LNCaP clone FGC (cell line): ENCODE measurements around the gene MRO.
"Not testable (repeated sequence)": the region's sequence is repeated elsewhere in the genome, so short reads cannot be mapped to it uniquely, and the experiment has no call there.

ENCODE experiments used
- DNase-seq: peaks from one replicate; pipeline ENCODE4 v3.0.0-alpha.2; 2011; ENCODE audit warnings: low read depth
- H3K4me3 ChIP-seq: 2 replicates; pipeline ENCODE4 v1.5.1; 2011; ENCODE audit warnings: mild to moderate bottlenecking, low read depth, low read length, control low read depth
- TF ChIP-seq, protein P1 (sequence below): IDR thresholded peaks from 2 replicates; pipeline ENCODE4 v1.5.1; 2012; ENCODE audit warnings: mild to moderate bottlenecking; ENCODE audit not compliant: control insufficient read depth, insufficient read depth; ENCODE audit errors: extremely low read depth

The MRO gene

DNA sequence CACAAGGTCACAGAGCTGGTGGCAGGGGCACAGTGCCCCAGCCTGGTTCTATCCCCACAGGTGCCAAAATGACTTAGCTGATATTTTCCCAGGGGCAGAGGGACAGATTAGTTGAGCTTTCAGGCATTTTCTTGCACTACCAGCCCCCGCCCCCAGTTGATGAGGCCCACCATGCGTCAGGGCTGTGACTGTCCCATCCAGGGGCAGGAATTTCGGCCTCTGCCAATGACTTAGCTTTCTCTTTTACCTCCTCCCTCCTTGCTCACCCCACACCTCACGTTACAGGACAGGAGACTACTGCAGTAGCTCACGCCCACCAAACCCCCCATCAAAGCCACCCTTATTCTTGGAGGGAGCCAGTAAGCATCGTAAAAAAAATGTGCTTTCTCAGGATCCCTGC, 31.5 kb downstream of the MRO start:
- no peak overlapping the region for H3K4me3 ChIP-seq
- TF ChIP-seq, protein P1, sequence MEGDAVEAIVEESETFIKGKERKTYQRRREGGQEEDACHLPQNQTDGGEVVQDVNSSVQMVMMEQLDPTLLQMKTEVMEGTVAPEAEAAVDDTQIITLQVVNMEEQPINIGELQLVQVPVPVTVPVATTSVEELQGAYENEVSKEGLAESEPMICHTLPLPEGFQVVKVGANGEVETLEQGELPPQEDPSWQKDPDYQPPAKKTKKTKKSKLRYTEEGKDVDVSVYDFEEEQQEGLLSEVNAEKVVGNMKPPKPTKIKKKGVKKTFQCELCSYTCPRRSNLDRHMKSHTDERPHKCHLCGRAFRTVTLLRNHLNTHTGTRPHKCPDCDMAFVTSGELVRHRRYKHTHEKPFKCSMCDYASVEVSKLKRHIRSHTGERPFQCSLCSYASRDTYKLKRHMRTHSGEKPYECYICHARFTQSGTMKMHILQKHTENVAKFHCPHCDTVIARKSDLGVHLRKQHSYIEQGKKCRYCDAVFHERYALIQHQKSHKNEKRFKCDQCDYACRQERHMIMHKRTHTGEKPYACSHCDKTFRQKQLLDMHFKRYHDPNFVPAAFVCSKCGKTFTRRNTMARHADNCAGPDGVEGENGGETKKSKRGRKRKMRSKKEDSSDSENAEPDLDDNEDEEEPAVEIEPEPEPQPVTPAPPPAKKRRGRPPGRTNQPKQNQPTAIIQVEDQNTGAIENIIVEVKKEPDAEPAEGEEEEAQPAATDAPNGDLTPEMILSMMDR, result no peak
- DNase-seq, result no peak

DNA sequence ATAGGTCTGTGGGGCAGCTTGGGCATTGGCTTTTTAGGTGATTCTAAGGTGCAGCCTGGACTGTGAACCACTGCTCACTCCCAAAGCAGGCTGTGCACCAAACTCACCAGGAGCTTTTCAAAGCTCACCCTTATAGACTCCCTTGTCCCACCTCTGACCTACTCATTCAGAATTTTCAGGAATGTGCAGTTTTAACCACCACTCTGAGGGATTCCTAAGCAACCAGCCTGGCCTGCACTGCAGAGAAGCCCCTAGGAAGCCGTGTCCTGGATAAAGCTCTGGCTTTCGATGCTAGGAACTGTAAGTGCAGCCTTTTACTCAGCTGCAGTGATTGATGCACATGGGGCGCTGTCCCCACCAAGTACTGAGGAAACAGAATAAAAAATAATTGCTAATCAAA, 33.0 kb downstream of the MRO start:
- TF ChIP-seq, protein P1, result no peak
- no peak overlapping the region for H3K4me3 ChIP-seq
- DNase-seq, result no peak

DNA sequence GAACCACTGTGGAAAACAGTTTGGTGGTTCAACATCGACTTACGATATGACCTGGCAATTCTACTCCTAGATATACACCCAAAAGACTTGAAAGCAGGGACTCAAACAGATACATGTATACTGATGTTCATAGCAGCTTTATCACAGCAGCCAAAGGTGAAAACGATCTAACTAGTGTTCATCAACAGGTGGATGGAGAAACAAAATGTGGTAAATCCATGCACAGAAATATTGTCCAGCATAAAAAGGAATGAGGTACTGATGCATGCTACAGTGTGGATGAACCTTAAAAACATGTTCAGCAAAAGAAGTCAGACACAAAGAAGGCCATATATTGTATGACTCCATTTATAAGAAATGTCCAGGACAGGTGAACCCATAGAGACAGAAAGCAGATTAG, 36.3 kb downstream of the MRO start:
- no peak overlapping the region for H3K4me3 ChIP-seq
- no peak for DNase-seq
- TF ChIP-seq, protein P1, result no peak

DNA sequence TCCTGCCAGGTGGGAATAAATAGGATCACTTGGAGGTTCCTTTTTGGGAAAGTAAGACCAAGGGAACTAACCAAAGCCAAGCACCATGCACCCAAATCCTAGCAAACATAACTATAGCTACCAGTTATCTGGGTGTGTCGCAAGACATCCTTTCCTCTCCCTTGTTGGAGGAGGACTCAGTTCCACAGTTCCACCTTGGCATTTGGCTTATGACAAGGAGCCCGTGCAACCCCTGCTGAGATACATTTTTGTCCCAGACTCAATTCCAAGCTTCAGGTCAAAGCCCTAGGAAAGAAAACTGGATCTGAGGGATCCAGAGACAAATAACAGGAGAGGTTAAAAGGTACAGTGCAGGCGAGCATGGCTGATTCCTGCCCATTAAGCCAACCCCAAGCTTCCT, 40.8 kb downstream of the MRO start:
- H3K4me3 ChIP-seq, DNase-seq: not testable (repeated sequence)

DNA sequence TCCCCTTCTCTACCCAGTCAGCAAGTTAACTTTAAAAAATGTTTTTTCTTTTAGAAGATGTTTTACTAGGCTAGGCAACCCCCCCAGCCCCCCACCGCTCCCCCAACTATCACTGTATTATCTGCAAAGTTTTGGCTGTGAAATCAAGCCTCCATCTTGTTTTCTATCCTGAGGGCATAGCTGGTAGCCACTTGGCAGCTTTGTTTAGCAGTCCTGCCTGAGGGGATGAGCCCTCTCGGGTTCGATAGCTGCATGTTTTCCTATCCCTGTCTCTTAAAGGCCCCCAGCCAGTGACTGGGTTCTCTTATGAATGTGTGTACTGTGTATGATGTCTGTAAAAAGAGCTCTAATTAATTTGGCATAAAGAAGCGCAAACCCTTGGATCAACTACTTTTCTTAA, 43.4 kb downstream of the MRO start:
- TF ChIP-seq, protein P1, result no peak
- DNase-seq, result no peak
- no peak overlapping the region for H3K4me3 ChIP-seq

DNA sequence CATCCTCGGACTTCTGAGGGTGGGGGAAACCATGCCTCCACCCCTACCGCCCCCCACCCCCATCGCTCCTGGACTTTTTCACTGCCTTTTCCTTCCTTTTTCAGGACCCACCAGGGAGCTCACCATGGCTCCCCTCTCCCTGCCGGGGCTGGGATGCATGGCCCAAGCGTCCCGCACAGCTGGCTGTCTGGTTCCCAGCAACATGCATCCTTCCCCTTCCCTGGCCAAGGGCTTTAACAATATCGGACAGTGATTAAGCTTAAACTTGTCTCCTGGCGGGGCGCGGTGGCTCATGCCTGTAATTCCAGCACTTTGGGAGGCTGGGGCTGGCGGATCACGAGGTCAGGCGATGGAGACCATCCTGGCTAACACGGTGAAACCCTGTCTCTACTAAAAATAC, 44.1 kb downstream of the MRO start:
- DNase-seq, result no peak
- no peak overlapping the region for H3K4me3 ChIP-seq
- TF ChIP-seq, protein P1, result no peak

DNA sequence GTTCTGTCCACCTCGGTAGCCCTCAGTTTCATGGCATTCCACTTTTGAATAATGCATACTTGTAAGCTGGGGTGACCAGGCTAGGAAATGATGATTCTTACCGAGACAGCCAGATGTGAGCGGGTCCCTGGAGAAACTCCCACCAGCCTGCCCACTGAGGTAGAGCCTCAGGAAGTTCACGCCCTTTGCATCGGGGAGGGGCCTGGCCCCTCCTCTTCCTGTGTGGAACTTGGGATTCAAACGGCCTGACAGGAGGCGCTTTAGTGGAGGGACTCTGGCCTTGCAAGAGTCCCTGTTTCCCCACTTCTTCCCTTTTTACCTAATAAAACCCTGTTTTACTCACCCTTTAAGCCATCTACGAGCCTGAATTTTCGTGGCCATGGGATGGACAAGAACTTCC, 44.6 kb downstream of the MRO start:
- TF ChIP-seq, protein P1, result no peak
- H3K4me3 ChIP-seq, result no peak overlapping the region
- DNase-seq, result no peak

DNA sequence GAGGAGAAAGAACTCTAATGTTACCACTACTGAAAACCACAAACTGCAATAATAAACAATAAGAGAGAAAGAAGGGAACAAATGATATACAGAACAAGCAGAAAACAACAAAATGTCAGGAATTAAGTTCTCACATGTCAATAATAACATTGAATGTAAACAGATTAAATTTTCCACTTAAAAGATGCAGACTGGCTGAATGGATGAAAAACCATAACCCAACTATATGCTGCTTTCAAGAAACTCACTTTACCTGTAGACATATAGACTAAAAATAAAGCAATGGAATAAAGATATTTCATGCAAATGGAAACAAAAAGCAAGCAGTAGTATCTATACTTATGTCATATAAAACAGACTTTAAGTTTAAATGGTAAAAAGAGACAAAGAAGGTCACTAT, 50.4 kb downstream of the MRO start:
- no peak overlapping the region for H3K4me3 ChIP-seq
- TF ChIP-seq, protein P1, result no peak
- DNase-seq, result no peak
